Measurements from ENCODE around the gene KRT85.
"Not testable (repeated sequence)": the region's sequence is repeated elsewhere in the genome, so short reads cannot be mapped to it uniquely, and the experiment has no call there.

The KRT85 gene

DNA sequence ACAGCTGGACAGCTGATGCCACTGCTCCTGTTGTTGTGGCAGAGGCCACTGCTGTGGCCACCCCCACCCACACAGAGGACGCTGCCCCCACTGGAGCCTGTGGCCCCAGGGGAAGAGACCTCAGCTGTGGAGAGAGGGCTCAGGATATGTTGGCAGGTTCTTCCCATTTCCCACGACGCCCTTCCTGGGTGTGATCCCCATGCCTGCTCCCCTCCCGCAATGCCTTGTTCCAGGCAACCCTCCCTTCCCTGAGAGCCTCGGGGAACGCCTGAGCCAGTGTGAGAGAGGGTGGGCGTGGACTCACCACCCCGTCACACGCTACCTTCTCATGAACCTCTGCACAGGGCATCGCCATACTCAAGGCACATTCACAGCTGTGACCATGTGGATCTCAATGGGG lies 44.5 kb upstream of the KRT85 start:
- no peak overlapping the region for H3K4me3 ChIP-seq (ENCODE audit: control insufficient read depth, low read depth, low read length)
- no peak for DNase-seq (ENCODE audit: low read depth)
- TF ChIP-seq CTCF (conservative IDR thresholded peaks at IDR 0.05; ENCODE audit: control insufficient read depth, insufficient read depth, low read depth, low read length), result no peak

DNA sequence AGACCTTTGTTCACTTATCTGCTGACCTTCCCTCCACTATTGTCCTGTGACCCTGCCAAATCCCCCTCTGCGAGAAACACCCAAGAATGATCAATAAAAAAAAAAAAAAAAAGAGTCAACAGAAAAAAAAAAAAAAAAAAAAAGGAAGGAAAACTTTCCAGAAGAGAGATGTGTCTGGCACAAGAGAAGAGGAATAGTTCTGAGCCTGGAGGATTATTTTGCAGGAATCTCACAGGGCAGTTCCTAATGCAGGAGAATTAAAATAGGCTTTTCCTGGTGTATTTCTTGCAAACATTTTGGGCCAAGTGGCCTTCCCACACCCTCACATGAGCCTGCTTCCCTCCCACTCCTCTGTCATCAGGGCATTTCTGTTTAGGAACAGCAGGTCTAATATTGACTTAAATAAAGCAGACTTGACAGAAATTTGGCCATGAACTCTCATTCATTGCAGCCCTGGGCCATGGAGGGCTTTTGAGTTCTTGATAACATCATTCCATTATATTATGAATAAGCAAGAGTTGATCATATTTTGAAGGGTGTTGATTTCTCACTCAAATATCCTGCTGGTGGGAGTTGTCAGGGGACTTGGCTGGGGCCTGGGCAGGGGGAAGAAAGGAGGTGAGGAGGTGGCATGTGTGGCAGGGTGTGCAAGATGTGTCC lies 43.4 kb upstream of the KRT85 start:
- not testable (repeated sequence) for DNase-seq (ENCODE audit: low read depth); H3K4me3 ChIP-seq (ENCODE audit: control insufficient read depth, low read depth, low read length)

DNA sequence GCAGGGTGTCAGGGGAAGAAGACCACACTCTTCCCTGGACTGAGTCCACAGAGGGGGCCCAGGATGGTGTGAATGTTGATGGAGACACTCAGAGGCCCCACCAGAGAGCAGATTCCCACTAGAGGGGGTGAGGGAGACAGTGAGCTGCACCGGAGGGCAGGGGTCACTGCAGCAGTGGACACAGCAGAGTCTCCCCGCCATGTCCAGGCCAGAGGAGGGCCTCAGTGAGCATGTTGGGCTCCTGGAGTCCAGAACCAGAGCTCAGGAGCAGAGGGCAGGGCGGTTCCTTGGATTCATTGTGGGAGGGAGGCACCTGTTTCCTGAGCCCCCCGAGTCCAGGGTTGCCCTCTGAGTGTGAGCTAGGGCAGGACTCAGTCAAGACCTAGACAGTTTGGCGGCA lies 40.6 kb upstream of the KRT85 start:
- H3K4me3 ChIP-seq (ENCODE audit: control insufficient read depth, low read depth, low read length), result no peak overlapping the region
- peak; percentile 8 for TF ChIP-seq CTCF (conservative IDR thresholded peaks at IDR 0.05; ENCODE audit: control insufficient read depth, insufficient read depth, low read depth, low read length)
- no peak for DNase-seq (ENCODE audit: low read depth)

DNA sequence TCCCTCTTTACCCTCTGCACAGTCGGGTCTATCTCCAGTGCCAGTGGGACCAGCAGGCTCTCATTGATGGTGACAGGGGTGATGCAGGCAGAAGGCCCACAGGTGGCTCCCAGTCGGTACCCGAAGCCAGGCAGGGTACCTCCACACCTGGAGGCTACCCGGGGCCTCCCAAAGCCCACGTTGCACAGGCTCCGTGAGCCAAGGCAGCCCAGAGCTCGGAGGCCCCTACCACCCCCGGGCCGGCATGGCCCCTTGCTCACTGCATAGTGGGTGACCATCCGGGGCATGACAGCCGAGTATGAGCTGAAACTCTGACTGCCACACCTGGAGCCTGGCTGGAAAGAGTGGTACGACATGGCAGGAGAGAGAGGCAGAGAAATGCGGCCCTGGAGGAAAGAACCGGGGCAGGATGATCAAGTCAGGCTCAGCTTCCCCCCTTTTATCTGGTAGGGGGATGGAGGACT lies 38.7 kb upstream of the KRT85 start, which contains the start of gene KRT82:
KRT82 (minus strand) TSS at position 414 of the 464 bp plus-strand sequence; CDS start at position 356, 58 bp downstream.
- TF ChIP-seq CTCF (conservative IDR thresholded peaks at IDR 0.05; ENCODE audit: control insufficient read depth, insufficient read depth, low read depth, low read length), result no peak
- no peak for DNase-seq (ENCODE audit: low read depth)
- H3K4me3 ChIP-seq (ENCODE audit: control insufficient read depth, low read depth, low read length), result no peak within 1 kb of the TSS

DNA sequence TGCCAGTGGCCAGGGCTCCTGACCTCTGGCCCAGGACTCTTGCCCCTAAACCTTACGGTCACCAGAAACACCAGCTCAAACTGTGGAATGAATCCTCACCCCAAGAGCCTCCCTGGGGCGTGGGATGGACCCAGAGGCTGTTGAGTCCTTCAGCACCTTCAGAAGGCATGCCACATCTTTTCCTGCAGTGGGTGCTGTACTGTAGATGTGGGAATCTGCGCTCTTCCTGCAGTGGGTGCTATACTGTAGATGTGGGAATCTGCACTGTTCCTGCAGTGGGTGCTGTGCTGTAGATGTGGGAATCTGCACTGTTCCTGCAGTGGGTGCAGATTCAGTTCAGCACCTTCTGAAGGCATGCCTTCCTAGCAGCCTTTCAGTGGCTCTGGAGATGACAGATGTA lies 37.7 kb upstream of the KRT85 start:
- TF ChIP-seq CTCF (conservative IDR thresholded peaks at IDR 0.05; ENCODE audit: control insufficient read depth, insufficient read depth, low read depth, low read length), result no peak
- H3K4me3 ChIP-seq (ENCODE audit: control insufficient read depth, low read depth, low read length), result no peak overlapping the region
- no peak for DNase-seq (ENCODE audit: low read depth)

- H3K4me3 ChIP-seq (ENCODE audit: control insufficient read depth, low read depth, low read length), result no peak overlapping the region
- TF ChIP-seq CTCF (conservative IDR thresholded peaks at IDR 0.05; ENCODE audit: control insufficient read depth, insufficient read depth, low read depth, low read length), result no peak
- DNase-seq (ENCODE audit: low read depth), result no peak
These were observed 36.3 kb upstream of the KRT85 start for GRCh38 chr12:52403561-52403960.

DNA sequence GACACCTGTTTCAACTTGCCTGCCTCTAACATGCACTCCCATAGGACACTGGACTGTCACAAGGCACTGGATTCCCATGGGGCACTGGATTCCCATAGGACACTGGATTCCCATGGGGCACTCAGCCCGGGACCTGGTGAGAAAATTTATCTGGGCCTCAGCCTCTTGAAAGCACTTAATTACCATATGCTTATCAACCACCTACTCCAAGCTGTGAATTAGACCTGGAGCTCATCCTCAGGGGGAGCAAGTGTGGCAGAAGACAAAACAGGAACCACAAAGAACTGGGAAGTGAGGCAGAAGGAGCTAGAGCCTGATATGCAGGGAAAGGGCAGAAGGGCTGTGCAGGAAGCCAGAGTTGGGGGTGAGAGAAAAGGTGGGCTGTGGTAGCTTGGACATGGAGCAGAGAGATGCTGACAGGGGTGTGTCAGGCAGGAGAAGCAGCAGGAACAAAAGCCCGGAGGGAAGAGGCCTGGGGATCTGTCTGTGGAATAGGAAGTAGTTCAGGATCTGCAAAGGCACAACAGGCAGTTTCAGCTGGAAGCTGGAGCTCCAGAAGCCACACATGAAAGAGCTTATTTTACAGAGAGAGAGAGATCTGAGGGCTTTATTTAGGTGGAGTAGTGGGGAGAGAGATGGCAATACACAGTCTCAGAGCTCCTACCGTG lies 35.7 kb upstream of the KRT85 start:
- H3K4me3 ChIP-seq (ENCODE audit: control insufficient read depth, low read depth, low read length), result no peak overlapping the region
- TF ChIP-seq CTCF (conservative IDR thresholded peaks at IDR 0.05; ENCODE audit: control insufficient read depth, insufficient read depth, low read depth, low read length), result no peak
- no peak for DNase-seq (ENCODE audit: low read depth)
